Neural progenitor cell (in vitro differentiated cells): ENCODE results near the gene FAM219B. TPM values are rescaled to one million over a fixed set of nuclear protein-coding genes. Genes with fewer than 3 reads are reported as not detected.

Experiments used
- DNase-seq: peaks from one replicate; pipeline ENCODE4 v3.0.0-alpha.2; 2016; ENCODE audit warnings: low spot score
- H2AFZ ChIP-seq: fragments of 200-600 bp; sonication (generic); replicated peaks from 2 replicates; pipeline ENCODE4 v1.6.1; 2016; ENCODE audit warnings: antibody characterized with exemption
- H3F3A ChIP-seq: fragments of 200-600 bp; sonication (generic); 2 replicates; pipeline ENCODE4 v1.6.1; 2016; ENCODE audit warnings: antibody characterized with exemption, low read depth
- H3K27ac ChIP-seq: fragments of 200-600 bp; sonication (generic); 2 replicates; pipeline ENCODE4 v1.5.1; 2016; ENCODE audit warnings: mild to moderate bottlenecking
- H3K27me3 ChIP-seq: fragments of 200-600 bp; sonication (generic); 2 replicates; pipeline ENCODE4 v1.6.1; 2016; ENCODE audit warnings: mild to moderate bottlenecking, moderate library complexity
- H3K36me3 ChIP-seq: fragments of 200-600 bp; sonication (generic); 2 replicates; pipeline ENCODE4 v1.5.1; 2016
- H3K4me1 ChIP-seq: fragments of 200-600 bp; sonication (generic); 2 replicates; pipeline ENCODE4 v1.6.1; 2016; ENCODE audit warnings: mixed run types
- H3K4me2 ChIP-seq: fragments of 200-600 bp; sonication (generic); 2 replicates; pipeline ENCODE4 v1.6.1; 2016
- H3K4me3 ChIP-seq: fragments of 200-600 bp; sonication (generic); 2 replicates; pipeline ENCODE4 v1.5.1; 2016
- H3K79me2 ChIP-seq: fragments of 200-600 bp; sonication (generic); 2 replicates; pipeline ENCODE4 v1.6.1; 2016; ENCODE audit warnings: low read depth
- H3K9ac ChIP-seq: fragments of 200-600 bp; sonication (generic); 2 replicates; pipeline ENCODE4 v1.6.1; 2016
- H3K9me3 ChIP-seq: fragments of 200-600 bp; sonication (generic); 2 replicates; pipeline ENCODE4 v1.5.1; 2016; ENCODE audit warnings: low read depth
- H4K20me1 ChIP-seq: fragments of 200-600 bp; sonication (generic); 2 replicates; pipeline ENCODE4 v1.6.1; 2016; ENCODE audit warnings: low read depth
- H3K27ac Mint-ChIP-seq: 3 replicates; pipeline ENCODE4 v1.8.0; 2021; ENCODE audit warnings: mixed read lengths
- H3K27me3 Mint-ChIP-seq: 2 replicates; pipeline ENCODE4 v1.8.0; 2022; ENCODE audit warnings: low read depth, mild to moderate bottlenecking, inconsistent platforms, moderate library complexity, mixed read lengths; ENCODE audit not compliant: insufficient read depth
- H3K36me3 Mint-ChIP-seq: 3 replicates; pipeline ENCODE4 v1.8.0; 2021; ENCODE audit warnings: mixed read lengths
- H3K4me1 Mint-ChIP-seq: 3 replicates; pipeline ENCODE4 v1.8.0; 2021; ENCODE audit warnings: mixed read lengths
- H3K4me3 Mint-ChIP-seq: 3 replicates; pipeline ENCODE4 v1.8.0; 2021; ENCODE audit warnings: mild to moderate bottlenecking, moderate library complexity, mixed read lengths
- H3K9me3 Mint-ChIP-seq: 3 replicates; pipeline ENCODE4 v1.8.0; 2020; ENCODE audit warnings: mixed read lengths
- EZH2 ChIP-seq: fragments of 200-600 bp; sonication (generic); IDR thresholded peaks from 2 replicates; pipeline ENCODE4 v1.6.1; 2017; ENCODE audit warnings: antibody characterized with exemption, mild to moderate bottlenecking, moderate library complexity
- EZH2phosphoT487 ChIP-seq: fragments of 200-600 bp; sonication (generic); IDR thresholded peaks from 2 replicates; pipeline ENCODE4 v1.6.1; 2017; ENCODE audit warnings: antibody characterized with exemption
- total RNA-seq: library from RNA; depleted of rRNA; stranded (reverse); fragments of >200 nt; gene quantifications from 2 replicates; pipeline ENCODE4 v1.2.3, GENCODE V29; 2015; ENCODE audit warnings: low replicate concordance
- TF ChIP-seq, protein P1 (sequence below): fragments of 200-600 bp; sonication (generic); IDR thresholded peaks from 2 replicates; pipeline ENCODE4 v1.5.1; 2017; ENCODE audit warnings: antibody characterized with exemption, mild to moderate bottlenecking

The FAM219B gene
- total RNA-seq, 1 donor from 2014 or later: 120 TPM

DNA sequence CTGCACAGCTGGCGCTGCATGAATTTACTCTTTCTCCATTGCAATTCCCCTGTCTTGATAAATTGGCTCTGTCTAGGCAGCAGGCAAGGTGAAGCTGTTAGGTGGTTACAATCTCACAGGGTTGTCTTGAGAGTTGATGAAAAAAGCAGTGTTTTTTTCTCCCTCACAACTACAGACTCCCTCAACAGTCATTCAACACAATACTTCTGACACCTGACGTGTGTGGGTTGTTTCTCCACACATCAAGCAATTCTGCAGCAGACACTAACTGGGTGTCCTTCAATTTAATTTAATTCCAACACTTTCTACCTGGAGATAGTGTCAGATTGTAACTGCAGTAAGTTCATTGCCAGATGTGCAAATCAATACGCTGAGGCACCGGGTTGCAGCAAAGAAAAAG is 28.4 kb downstream of the FAM219B start:
- H3K9me3 Mint-ChIP-seq: no peaks in the 10 kb centered on the region
- Histone ChIP-seq H3K27me3 (no peaks in the 10 kb centered on the region), H3K36me3 (no peaks in the 10 kb centered on the region), H3K79me2 (no peaks in the 10 kb centered on the region), H3K4me2 (no peak overlapping the region), H3K27ac (no peak overlapping the region), H4K20me1 (no peaks in the 10 kb centered on the region), H3K9ac (no peak overlapping the region), H3K9me3 (no peaks in the 10 kb centered on the region), H2AFZ (no peak overlapping the region), H3K4me1 (peaks cover 7% of the 10 kb centered on the region), H3K4me3 (no peak overlapping the region), H3F3A (peaks cover 6% of the 10 kb centered on the region)
- no peak for DNase-seq
- no peak overlapping the region for H3K4me3 Mint-ChIP-seq
- H3K27ac Mint-ChIP-seq: no peak overlapping the region
- no peak for TF ChIP-seq EZH2phosphoT487
- TF ChIP-seq, protein P1, sequence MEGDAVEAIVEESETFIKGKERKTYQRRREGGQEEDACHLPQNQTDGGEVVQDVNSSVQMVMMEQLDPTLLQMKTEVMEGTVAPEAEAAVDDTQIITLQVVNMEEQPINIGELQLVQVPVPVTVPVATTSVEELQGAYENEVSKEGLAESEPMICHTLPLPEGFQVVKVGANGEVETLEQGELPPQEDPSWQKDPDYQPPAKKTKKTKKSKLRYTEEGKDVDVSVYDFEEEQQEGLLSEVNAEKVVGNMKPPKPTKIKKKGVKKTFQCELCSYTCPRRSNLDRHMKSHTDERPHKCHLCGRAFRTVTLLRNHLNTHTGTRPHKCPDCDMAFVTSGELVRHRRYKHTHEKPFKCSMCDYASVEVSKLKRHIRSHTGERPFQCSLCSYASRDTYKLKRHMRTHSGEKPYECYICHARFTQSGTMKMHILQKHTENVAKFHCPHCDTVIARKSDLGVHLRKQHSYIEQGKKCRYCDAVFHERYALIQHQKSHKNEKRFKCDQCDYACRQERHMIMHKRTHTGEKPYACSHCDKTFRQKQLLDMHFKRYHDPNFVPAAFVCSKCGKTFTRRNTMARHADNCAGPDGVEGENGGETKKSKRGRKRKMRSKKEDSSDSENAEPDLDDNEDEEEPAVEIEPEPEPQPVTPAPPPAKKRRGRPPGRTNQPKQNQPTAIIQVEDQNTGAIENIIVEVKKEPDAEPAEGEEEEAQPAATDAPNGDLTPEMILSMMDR: no peak
- TF ChIP-seq EZH2: no peak
- peaks cover 5% of the 10 kb centered on the region for H3K4me1 Mint-ChIP-seq
- peaks cover 6% of the 10 kb centered on the region for H3K27me3 Mint-ChIP-seq
- H3K36me3 Mint-ChIP-seq: no peaks in the 10 kb centered on the region

DNA sequence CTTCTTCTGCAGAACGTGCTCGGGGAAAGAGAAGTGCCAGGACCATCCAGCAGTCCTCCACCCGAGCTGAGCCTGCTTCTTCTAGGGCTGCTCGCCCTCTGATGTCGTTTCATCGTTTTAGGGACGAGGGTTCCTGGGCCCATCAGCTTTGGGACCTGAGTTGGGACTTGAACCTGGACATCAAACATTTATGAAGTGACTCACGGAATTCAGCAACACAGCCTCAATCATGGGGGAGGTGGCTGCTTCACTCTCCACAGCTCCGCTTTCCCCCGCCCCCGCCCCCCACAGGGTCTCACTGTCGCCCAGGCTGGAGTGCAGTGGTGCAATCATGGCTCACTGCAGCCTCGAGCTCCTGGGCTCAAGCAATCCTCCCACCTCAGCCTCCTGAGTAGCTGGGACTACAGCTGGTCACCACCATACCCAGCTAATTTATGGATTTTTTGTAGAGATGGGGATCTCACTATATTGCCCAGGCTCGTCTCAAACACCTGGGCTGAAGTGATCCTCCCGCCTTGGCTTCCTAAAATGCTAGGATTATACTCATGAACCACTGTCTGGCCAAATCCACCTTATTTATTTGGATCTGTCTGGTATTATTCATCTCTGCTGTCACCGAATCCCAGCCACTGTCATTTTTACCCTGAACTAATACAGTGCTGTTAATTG is 32.8 kb downstream of the FAM219B start:
- peak overlapping the region; percentile 92 for H2AFZ ChIP-seq
- Mint-ChIP-seq H3K4me1 (peaks cover 24% of the 10 kb centered on the region), H3K27me3 (peaks cover 5% of the 10 kb centered on the region), H3K9me3 (no peaks in the 10 kb centered on the region), H3K4me3 (peak overlapping the region; percentile 94), H3K36me3 (peaks cover 6% of the 10 kb centered on the region), H3K27ac (no peak overlapping the region)
- H3K4me1 ChIP-seq: peaks cover 4% of the 10 kb centered on the region
- no peak overlapping the region for H3K27ac ChIP-seq
- H3K79me2 ChIP-seq: peaks cover 39% of the 10 kb centered on the region
- no peaks in the 10 kb centered on the region for H3K27me3 ChIP-seq
- TF ChIP-seq EZH2: no peak
- H3F3A ChIP-seq: peaks cover 6% of the 10 kb centered on the region
- peak overlapping the region; percentile 86 for H3K4me3 ChIP-seq
- peak overlapping the region; percentile 93 for H3K4me2 ChIP-seq
- peaks cover 32% of the 10 kb centered on the region for H4K20me1 ChIP-seq
- DNase-seq: peak; percentile 33
- H3K9me3 ChIP-seq: no peaks in the 10 kb centered on the region
- no peak overlapping the region for H3K9ac ChIP-seq
- H3K36me3 ChIP-seq: no peaks in the 10 kb centered on the region

DNA sequence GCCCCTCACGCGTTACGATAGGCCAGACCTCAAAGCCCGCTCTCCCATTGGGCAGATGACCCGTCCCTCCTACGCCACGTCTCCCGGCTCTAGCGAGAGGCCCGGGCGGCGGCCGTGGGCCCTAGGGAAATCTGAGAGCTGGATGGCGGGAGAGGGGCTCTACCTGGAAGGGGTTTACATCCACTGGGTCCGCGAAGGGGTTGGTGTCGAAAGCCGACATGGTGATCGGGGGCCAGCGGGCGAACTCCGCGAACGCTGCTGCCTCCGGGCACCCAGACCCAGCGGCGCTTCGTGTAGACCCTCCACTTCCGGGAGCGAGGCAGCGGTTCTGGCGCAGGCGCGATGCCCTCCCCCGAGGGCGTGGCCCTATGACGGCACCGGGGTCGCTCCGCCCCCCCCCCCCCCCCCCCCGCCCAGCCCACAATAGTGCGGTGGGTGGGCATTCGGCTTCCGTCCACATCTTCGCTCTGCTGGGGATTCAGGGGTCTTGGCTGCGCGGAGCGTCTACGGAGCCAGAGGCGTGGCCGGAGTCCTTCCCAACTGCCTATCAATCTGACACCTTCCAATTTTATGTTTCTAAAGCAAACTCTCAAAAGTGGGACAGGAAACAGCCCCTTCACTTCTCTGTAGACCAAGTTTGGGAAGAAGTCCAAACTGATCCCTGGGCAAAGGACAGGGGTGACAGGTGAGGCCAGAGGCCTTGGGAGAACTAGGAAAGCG is 33.5 kb downstream of the FAM219B start, which contains the start of gene SCAMP2:
TSS of gene SCAMP2 (minus strand) at position 330 of the 720 bp plus-strand sequence. CDS start at position 220, 110 bp downstream.
- Mint-ChIP-seq H3K27ac (peak within 1 kb of the TSS; percentile 87), H3K27me3 (peaks cover 5% of the 10 kb centered on the region), H3K9me3 (peaks cover under 1% of the 10 kb centered on the region), H3K4me3 (peak within 1 kb of the TSS; percentile 94), H3K36me3 (peaks cover 9% of the 10 kb centered on the region), H3K4me1 (peaks cover 24% of the 10 kb centered on the region)
- Histone ChIP-seq H3K4me3 (peak within 1 kb of the TSS; percentile 86), H3F3A (peaks cover 6% of the 10 kb centered on the region), H3K79me2 (peaks cover 46% of the 10 kb centered on the region), H3K4me2 (peak within 1 kb of the TSS; percentile 93), H3K27me3 (no peaks in the 10 kb centered on the region), H4K20me1 (peaks cover 32% of the 10 kb centered on the region), H3K36me3 (no peaks in the 10 kb centered on the region), H3K4me1 (peaks cover 4% of the 10 kb centered on the region), H3K9ac (peak within 1 kb of the TSS; percentile 81), H2AFZ (peak within 1 kb of the TSS; percentile 93), H3K27ac (peak within 1 kb of the TSS; percentile 76), H3K9me3 (no peaks in the 10 kb centered on the region)
- TF ChIP-seq EZH2 (no peak), EZH2phosphoT487 (no peak)
- TF ChIP-seq, protein P1: no peak
- DNase-seq: peak; percentile 98

DNA sequence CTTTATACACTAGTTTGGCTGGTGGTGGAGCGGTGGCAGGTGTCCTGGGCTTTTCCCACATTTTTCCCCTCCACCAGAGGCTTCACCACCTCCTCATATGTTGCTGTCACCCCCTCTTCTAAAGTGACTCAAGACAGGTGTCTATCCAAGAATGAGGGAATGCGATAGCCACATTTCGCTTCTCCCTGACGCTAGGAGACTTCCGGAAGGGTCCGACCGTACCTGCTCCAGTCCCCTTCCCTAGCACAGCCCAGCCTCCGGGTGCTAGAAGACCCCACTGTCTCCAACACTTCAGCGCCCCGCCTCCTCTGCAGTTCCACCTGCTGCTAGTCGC is 34.0 kb downstream of the FAM219B start:
- peaks cover 5% of the 10 kb centered on the region for H3K27me3 Mint-ChIP-seq
- H4K20me1 ChIP-seq: peaks cover 32% of the 10 kb centered on the region
- H3K4me1 Mint-ChIP-seq: peaks cover 24% of the 10 kb centered on the region

More for the DNA sequence above, 34.0 kb downstream of the FAM219B start:
- peak overlapping the region; percentile 51 for H3K9ac ChIP-seq
- Mint-ChIP-seq H3K36me3 (peaks cover 14% of the 10 kb centered on the region), H3K27ac (peak overlapping the region; percentile 83), H3K9me3 (peaks cover 3% of the 10 kb centered on the region), H3K4me3 (peak overlapping the region; percentile 94)
- H2AFZ ChIP-seq: no peak overlapping the region
- H3K27ac ChIP-seq: no peak overlapping the region
- H3K79me2 ChIP-seq: peaks cover 51% of the 10 kb centered on the region
- H3K27me3 ChIP-seq: no peaks in the 10 kb centered on the region
- peaks cover 4% of the 10 kb centered on the region for H3K4me1 ChIP-seq
- peaks cover 6% of the 10 kb centered on the region for H3F3A ChIP-seq
- TF ChIP-seq EZH2: no peak
- TF ChIP-seq, protein P1: no peak
- TF ChIP-seq EZH2phosphoT487: no peak
- H3K4me2 ChIP-seq: peak overlapping the region; percentile 93
- no peaks in the 10 kb centered on the region for H3K9me3 ChIP-seq
- no peak for DNase-seq
- H3K36me3 ChIP-seq: no peaks in the 10 kb centered on the region
- H3K4me3 ChIP-seq: peak overlapping the region; percentile 86
